Caki2 (cell line): Measurements from ENCODE around the gene SLC28A1. TPM values are rescaled to one million over a fixed set of nuclear protein-coding genes. Genes with fewer than 3 reads are reported as not detected.
"Not testable (repeated sequence)": the region's sequence is repeated elsewhere in the genome, so short reads cannot be mapped to it uniquely, and the experiment has no call there.

Experiments used
- DNase-seq: peaks from one replicate; pipeline ENCODE4 v3.0.0-alpha.2; 2015; ENCODE audit warnings: low read depth
- in situ Hi-C: cut with HindIII; loops from 2 replicates; pipeline ENCODE4 v1.10.0; 2016; ENCODE audit warnings: low sequenced_read_pairs, low pct_unique_long_range_greater_than_20kb, mixed read lengths
- total RNA-seq: library from RNA; depleted of rRNA; stranded (reverse); fragments of >200 nt; shearing (Covaris generic); gene quantifications from 2 replicates; pipeline ENCODE4 v1.2.3, GENCODE V29; 2014; ENCODE audit warnings: low replicate concordance; rRNA removed

SLC28A1 gene
- total RNA-seq = not detected in 2 replicates

DNA sequence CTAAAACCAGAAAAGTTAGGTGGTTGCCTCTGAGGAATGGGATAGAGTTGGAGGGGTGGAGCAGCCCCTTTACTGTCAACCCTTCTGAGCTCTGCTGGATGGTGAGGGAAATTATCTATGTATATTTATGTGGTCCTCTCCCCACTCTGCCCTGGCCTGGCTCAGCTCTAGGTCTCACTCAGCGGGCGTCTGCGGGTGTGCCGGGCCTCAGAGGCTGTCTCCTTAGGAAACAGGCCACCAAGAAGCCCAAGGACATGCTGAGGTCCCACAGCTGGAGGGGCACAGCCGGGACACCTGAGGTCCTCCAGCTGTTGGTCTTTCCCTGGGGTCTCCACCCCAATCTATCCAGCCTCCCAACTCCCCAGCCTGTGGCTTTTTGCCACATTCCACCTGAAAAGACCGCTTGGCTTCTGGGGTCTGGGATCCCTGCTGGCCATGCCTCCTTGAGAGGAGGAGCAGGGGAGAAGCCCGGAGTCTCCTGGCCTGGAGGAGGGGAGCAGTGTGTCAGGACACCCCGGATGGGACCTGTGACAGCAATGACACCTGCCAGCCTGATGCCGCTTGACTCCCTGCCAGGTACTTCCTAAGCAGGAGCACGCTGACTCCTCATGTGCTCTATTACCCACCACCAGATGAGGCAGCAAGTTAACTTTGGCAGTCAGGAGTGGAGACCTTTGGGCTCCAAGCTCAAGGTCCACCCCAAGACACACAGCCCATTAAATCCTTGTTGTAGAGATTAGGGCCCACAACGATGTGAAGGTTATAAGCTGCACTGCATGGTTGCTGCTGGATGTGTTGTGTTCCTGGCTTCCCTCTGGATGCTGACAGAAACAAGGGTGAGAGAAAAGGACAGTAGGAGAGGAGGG is at the start of gene SLC28A1:
SLC28A1 (plus strand) TSS at position 747 of the 866 bp plus-strand sequence. CDS start 3,099 bp downstream, outside the sequence.
- in situ Hi-C loops = no loop called here
- DNase-seq = no peak

- in situ Hi-C loops = no loop called here
- DNase-seq = no peak
Measured at GRCh38 chr15:84834969-84835368, 49.5 kb upstream of the SLC28A1 start.

GRCh38 chr15:84835661-84836337 is 48.7 kb upstream of the SLC28A1 start:
- in situ Hi-C loops = no loop called here
- DNase-seq = no peak

DNA sequence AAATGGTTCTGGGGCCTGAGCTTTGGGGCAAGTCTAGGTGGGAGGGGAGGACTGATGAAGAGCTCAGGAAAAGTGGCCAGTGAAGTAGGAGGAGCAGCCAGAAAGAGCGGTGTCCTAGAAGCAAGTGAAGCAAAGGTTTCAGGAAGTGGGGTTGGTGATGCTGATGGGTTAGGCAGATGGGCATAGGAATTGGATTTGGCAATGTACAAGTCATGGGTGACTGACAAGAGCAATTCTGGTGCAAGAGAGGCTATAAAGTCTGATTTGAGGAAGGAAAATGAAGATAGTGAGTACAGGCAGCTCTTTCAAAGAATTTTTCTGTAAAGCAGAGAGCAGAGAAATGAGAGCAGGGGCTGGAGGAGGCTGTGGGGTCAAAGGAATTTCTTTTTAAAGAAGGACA is 47.6 kb upstream of the SLC28A1 start:
- in situ Hi-C loops = no loop called here
- no peak for DNase-seq

- in situ Hi-C loops = no loop called here
Measured at GRCh38 chr15:84839714-84840113, 44.7 kb upstream of the SLC28A1 start.

DNA sequence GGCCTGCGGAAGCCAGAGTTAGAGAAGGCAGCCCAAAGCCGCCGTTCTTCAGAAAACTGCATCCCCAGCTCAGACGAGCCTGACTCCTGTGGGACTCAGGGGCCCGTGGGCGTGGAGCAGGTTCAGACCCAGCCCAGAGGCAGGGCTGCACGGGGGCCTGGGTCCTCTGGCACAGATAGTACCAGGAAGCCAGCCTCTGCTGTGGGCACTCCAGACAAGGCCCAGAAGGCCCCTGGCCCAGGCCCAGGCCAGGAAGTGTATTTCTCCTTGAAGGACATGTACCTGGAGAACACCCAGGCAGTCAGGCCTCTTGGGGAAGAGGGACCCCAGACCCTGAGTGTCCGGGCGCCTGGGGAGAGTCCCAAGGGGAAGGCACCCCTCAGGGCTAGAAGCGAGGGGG is 44.2 kb upstream of the SLC28A1 start:
- no peak for DNase-seq
- in situ Hi-C loops = no loop called here

More at GRCh38 chr15:84839714-84840113, 44.7 kb upstream of the SLC28A1 start:
- DNase-seq = no peak

- in situ Hi-C loops = no loop called here
- peak; percentile 42 for DNase-seq
Measured at GRCh38 chr15:84840741-84841429, 43.6 kb upstream of the SLC28A1 start.

DNA sequence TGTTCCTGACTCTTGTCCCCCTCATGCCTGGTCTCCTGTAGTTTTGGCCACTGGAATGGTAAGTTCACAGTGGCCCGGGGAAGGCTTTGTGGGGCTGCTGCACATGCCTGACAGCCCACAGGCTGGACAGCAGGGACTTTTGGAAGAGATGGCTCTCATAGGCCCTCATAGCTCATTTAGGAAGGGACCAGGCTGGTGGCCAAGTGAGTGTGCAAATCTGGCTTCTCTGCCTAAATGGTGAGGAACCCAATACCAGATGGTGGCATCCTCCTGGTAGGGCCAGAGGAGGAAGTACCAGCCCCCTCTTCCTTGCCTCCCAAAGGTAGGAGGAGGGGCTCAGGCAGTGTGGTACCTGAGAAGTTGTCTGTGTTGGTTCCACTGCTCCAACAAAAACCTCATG is 41.7 kb upstream of the SLC28A1 start:
- in situ Hi-C loops = no loop called here

DNA sequence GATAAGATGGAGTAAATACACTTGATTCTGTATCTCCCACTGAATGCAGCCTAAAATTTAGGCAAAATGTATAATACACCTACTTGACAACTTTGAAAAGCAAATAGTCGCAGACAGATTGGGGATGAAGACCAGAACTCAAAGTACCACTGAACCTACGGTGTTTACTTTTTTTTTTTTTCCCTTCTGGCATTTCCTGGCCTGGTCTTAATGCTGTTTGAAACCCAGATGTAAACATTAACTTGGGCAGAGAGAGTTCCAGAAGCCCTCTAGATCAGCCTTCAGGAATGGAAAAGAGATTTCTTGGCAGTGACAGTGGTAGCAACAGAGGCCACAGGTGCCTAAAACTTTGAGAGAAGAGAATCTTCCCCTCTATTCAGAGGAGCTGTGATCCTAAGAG is 39.5 kb upstream of the SLC28A1 start:
- DNase-seq = no peak
- in situ Hi-C loops = no loop called here

More for the DNA sequence above, 41.7 kb upstream of the SLC28A1 start:
- DNase-seq = no peak

- DNase-seq, in situ Hi-C loops: not testable (repeated sequence)
Measured at GRCh38 chr15:84845631-84846030, 38.8 kb upstream of the SLC28A1 start.

DNA sequence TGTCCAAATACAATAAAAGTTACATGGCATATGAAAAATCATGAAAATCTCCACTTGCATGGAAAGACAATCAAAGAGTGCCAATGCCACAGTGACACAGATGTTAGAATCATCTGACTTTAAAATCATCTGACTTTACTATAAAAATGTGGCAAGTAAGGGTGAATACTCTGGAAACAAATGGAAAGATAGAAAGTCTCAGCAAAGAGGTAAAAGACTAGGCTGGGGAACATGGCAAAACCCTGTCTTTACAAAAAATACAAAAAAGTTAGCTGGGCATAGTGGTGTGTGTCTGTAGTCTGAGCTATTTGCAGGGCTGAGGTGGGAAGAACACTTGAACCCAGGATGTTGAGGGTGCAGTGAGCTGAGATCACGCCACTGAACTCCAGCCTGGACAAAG is 38.2 kb upstream of the SLC28A1 start:
- DNase-seq = no peak
- in situ Hi-C loops = no loop called here

DNA sequence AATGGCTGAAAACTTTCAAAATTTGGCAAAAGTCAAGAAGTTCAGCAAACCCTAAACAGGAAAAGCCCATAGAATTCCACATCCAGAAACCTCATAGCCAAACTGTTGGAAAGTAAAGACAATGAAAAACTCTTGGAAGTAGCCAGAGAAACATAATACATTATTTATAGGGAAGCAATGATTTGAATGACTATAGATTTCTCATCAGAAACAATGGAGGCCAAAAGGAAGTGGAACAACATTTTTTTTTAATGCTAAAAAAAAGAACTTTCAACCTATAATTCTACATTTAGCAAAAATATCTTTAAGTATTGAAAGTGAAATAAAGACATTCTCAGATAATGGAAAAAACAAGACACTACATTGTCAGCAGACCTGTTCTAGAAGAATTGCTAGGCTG is 37.1 kb upstream of the SLC28A1 start:
- no peak for DNase-seq
- in situ Hi-C loops = no loop called here

DNA sequence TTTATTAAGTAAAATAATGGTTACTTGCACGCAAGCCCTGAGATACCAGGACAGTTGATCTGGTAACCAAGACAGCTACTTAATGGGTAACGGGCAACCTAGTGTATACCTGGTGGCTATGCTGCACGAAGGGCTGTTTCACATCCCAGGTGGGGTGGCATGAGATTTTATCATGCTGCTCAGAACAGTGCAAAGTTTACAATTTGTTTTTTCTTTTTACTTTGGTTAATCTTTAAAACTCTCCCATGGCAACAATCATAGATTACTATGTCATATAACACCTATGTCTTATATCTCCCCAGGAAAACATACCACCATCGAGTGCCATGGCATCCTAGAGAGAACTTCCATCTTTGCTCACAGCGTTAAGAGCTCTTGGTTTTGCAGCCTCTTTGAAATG is 32.2 kb upstream of the SLC28A1 start:
- DNase-seq = no peak
- in situ Hi-C loops = no loop called here

- DNase-seq = no peak
- in situ Hi-C loops = no loop called here
Measured at GRCh38 chr15:84855136-84855535, 29.3 kb upstream of the SLC28A1 start.

DNA sequence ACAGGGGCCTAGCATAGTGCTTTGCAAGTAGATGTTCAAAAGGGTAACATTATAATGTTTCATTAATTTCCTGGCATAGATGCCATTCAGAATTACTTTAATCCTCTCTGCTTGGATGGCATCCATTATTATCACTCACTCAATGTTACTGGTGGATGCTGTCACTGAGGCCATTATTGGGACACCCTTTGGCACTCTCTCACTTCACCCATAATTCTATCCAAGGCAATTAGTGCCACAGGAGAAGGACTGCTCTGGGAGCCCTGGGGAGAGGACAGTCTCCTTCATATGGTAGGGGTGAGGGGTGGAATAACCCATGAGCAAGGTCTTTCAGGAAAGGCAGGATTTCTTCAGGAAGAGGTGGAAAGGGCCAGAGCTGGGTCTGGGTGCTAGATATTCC is 28.7 kb upstream of the SLC28A1 start:
- no peak for DNase-seq
- in situ Hi-C loops = no loop called here

DNA sequence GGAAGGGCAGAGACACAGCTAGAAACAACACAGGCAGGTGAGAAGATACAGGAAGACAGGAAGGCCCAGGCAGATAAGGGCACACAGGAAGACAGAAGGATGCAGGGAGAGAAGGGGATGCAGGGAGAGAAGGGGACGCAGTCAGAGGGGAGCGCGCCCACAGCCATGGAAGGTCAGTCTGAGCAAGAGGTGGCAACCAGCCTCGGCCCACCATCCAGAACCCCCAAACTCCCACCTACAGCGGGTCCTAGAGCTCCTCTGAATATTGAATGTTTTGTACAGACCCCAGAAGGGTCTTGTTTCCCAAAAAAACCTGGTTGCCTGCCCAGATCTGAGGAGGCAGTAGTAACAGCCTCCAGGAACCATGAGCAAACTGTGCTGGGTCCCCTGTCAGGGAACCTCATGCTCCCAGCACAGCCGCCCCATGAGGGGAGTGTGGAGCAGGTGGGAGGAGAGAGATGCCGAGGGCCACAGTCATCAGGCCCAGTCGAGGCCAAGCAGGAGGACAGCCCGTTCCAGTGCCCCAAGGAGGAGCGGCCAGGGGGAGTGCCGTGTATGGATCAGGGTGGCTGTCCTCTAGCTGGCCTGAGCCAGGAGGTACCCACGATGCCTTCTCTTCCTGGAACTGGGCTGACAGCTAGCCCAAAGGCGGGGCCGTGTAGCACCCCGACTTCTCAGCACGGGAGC is 27.6 kb upstream of the SLC28A1 start:
- DNase-seq = no peak
- in situ Hi-C loops = no loop called here

DNA sequence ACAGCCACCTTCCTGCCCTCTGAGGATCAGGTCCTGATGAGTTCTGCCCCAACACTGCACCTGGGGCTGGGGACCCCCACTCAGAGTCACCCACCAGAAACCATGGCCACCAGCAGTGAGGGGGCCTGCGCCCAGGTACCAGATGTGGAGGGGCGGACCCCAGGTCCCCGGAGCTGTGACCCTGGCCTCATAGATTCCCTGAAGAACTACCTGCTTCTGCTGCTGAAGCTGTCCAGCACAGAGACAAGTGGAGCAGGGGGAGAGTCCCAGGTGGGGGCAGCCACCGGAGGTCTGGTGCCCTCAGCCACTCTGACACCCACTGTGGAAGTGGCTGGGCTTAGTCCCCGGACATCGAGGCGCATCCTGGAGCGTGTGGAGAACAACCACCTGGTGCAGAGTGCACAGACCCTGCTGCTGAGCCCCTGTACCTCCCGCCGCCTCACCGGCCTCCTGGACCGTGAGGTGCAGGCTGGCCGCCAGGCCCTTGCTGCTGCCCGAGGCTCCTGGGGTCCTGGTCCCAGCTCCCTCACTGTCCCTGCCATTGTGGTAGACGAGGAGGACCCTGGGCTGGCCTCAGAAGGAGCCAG is 27.0 kb upstream of the SLC28A1 start:
- in situ Hi-C loops = no loop called here
- DNase-seq = no peak

- DNase-seq = no peak
- in situ Hi-C loops = no loop called here
Measured at GRCh38 chr15:84858231-84858630, 26.2 kb upstream of the SLC28A1 start.
